Tibial nerve (tissue), 4 donors: ENCODE results near the gene SHC4.

Experiments
- EP300 ChIP-seq, 2 donors: sonication (generic); formaldehyde crosslinking; IDR thresholded peaks; one replicate each; pipeline ENCODE4 v1.6.1; 2017; ENCODE audit warnings: antibody characterized with exemption in 2 of 2, mild to moderate bottlenecking in 1 of 2
- POLR2A ChIP-seq, 2 donors: fragments of 450-650 bp; IDR thresholded peaks; one replicate each; pipeline ENCODE4 v1.6.1; 2017; ENCODE audit warnings: antibody characterized with exemption in 2 of 2, mild to moderate bottlenecking in 2 of 2, moderate library complexity in 2 of 2
- TF ChIP-seq, protein P1 (sequence below), 5 experiments: fragments of 200-600 bp in 3 of 5; fragments of 450-650 bp in 2 of 5; sonication (generic) in 3 of 5; IDR thresholded peaks; one replicate each; pipeline ENCODE4 v1.5.1; 2016 to 2019; ENCODE audit warnings: antibody characterized with exemption in 5 of 5, mild to moderate bottlenecking in 3 of 5, moderate library complexity in 2 of 5

DNA sequence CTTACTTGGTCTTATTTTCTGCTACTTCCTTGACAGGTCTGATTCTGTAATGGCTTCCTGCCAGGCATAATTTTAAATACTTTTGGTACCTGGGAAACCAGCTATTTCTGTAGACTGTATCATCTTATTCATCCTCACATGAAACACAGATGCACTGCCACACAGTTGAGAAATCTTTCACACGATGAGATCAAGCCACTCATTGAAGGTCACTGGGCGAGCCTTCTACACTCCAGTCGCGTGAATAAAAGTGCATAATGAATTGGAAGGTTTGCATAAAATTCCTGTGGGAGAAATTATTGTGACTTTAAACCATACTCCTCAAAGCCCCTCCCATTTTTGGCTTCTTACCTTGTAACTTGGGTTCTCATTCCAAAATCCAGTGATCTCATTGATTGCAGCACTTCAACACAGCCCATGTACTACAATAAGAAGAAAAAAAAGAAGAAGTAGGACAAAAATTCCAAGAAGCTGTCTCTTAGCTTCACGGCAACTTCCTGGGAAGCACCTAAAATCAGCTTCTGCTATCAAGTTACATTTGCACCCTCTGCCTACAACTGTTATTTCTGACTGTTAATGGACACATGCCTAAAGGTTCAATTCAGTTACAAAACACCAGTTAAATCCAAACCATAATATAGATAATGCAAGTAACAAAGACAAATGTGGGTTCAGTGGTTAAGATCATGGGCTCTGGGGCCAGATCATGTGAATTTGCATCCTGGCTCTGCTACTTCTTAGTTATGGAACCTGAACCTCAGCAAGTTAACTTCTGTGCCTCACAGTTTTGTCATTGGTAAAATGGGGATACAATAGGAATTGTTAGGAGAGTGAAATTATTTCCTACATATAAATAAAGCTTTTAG is 39.0 kb downstream of the SHC4 start:
- TF ChIP-seq, protein P1, sequence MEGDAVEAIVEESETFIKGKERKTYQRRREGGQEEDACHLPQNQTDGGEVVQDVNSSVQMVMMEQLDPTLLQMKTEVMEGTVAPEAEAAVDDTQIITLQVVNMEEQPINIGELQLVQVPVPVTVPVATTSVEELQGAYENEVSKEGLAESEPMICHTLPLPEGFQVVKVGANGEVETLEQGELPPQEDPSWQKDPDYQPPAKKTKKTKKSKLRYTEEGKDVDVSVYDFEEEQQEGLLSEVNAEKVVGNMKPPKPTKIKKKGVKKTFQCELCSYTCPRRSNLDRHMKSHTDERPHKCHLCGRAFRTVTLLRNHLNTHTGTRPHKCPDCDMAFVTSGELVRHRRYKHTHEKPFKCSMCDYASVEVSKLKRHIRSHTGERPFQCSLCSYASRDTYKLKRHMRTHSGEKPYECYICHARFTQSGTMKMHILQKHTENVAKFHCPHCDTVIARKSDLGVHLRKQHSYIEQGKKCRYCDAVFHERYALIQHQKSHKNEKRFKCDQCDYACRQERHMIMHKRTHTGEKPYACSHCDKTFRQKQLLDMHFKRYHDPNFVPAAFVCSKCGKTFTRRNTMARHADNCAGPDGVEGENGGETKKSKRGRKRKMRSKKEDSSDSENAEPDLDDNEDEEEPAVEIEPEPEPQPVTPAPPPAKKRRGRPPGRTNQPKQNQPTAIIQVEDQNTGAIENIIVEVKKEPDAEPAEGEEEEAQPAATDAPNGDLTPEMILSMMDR (IDR thresholded peaks at IDR 0.05), result no peak
- TF ChIP-seq POLR2A (IDR thresholded peaks at IDR 0.05) (no peak), EP300 (IDR thresholded peaks at IDR 0.05) (no peak)
